AG04450 (cell line): ENCODE results near the gene LCE2B. TPM values are rescaled to one million over a fixed set of nuclear protein-coding genes. Genes with fewer than 3 reads are reported as not detected.
"Not testable (repeated sequence)": the region's sequence is repeated elsewhere in the genome, so short reads cannot be mapped to it uniquely, and the experiment has no call there.

ENCODE experiments used
- CTCF ChIA-PET: fragments of 300-600, 350-600 bp; formaldehyde crosslinking; extraction: SDS; loops from one replicate; lab custom pipeline; 2022; ENCODE audit warnings: antibody characterized with exemption, inconsistent platforms; lab: Charles Lee
- POLR2A ChIA-PET: fragments of 350-600 bp; formaldehyde crosslinking; extraction: SDS; loops from one replicate; lab custom pipeline; 2021; ENCODE audit warnings: antibody characterized with exemption, inconsistent platforms; lab: Yijun Ruan, JAX
- DNase-seq: peaks from one replicate; pipeline ENCODE4 v3.0.0-alpha.2; 2011; ENCODE audit warnings: low read depth, low spot score
- H3K27ac ChIP-seq: one replicate; pipeline ENCODE4 v1.5.1; 2012; ENCODE audit warnings: low read depth, low read length, control low read depth
- H3K27me3 ChIP-seq: one replicate; pipeline ENCODE4 v1.6.0; 2012; ENCODE audit warnings: low read length; ENCODE audit not compliant: control insufficient read depth, insufficient read depth
- H3K4me3 ChIP-seq: 2 replicates; pipeline ENCODE4 v1.5.1; 2011; ENCODE audit warnings: mild to moderate bottlenecking, low read depth, low read length, control low read depth
- H3K9me3 ChIP-seq: 2 replicates; pipeline ENCODE4 v1.5.1; 2012; ENCODE audit warnings: low read length; ENCODE audit not compliant: control insufficient read depth, insufficient read depth
- polyA plus RNA-seq: library from polyadenylated mRNA; depleted of rRNA; stranded (reverse); fragments of >200 nt; gene quantifications from 2 replicates; pipeline ENCODE4 v1.2.3, GENCODE V29; 2011
- TF ChIP-seq, protein P1 (sequence below): IDR thresholded peaks from 2 replicates; pipeline ENCODE4 v1.5.1; 2011; ENCODE audit warnings: low read depth, low read length, control low read depth, inconsistent platforms

Gene LCE2B
- polyA plus RNA-seq, 1 experiment: not detected

DNA sequence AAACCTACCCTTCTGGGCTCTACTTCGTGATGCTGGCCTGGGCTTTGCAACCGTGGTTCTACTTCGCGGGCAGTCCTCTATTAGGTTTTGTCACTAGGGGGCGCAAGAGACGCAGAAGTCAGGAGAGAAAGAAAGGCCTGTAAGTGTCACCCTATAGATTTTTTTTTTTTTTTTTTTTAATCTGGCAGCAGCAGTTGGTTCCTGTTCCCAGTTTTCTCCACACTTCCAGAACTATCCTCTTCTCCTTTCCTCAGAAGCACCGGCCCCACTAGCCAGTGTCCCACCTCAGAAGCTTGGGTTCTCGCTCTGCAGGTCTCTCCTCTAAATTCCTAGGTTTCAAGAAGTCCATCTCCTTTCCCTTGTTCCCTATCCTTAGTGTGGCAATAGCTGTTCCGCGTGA lies 31.8 kb upstream of the LCE2B start:
- Histone ChIP-seq H3K27me3 (no peaks in the 10 kb centered on the region), H3K27ac (no peak overlapping the region), H3K9me3 (no peaks in the 10 kb centered on the region), H3K4me3 (no peak overlapping the region)
- ChIA-PET CTCF (interaction anchor here (0.6 to 1.2 kb wide), 7 partner anchors 9 to 588 kb away, joined by 3 to 8 read pairs (median 4); partner anchors contain the start of gene LCE2D), POLR2A (no interaction called here)
- no peak for DNase-seq
- TF ChIP-seq, protein P1, sequence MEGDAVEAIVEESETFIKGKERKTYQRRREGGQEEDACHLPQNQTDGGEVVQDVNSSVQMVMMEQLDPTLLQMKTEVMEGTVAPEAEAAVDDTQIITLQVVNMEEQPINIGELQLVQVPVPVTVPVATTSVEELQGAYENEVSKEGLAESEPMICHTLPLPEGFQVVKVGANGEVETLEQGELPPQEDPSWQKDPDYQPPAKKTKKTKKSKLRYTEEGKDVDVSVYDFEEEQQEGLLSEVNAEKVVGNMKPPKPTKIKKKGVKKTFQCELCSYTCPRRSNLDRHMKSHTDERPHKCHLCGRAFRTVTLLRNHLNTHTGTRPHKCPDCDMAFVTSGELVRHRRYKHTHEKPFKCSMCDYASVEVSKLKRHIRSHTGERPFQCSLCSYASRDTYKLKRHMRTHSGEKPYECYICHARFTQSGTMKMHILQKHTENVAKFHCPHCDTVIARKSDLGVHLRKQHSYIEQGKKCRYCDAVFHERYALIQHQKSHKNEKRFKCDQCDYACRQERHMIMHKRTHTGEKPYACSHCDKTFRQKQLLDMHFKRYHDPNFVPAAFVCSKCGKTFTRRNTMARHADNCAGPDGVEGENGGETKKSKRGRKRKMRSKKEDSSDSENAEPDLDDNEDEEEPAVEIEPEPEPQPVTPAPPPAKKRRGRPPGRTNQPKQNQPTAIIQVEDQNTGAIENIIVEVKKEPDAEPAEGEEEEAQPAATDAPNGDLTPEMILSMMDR: peak; percentile 50

DNA sequence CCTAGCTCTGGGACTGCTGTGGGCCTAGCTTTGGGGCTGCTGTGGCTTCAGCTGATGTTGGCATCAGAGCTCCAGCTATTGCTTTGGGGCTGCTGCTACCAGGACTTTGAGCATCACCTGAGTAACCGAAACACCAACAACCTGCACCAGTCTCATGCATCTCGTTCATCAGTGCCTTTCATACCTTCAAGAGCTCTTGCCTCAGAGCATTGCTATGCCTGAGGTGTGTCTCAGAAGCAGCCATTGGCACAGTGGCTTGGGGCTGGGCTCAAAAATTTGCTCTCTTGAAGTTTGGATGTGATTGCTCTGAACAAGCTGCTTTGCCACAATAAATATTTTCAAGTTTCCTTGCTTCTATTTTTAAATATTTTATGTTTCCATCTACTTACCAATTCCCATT lies 29.5 kb upstream of the LCE2B start:
- POLR2A ChIA-PET: no interaction called here
- Histone ChIP-seq H3K27ac (no peak overlapping the region), H3K27me3 (no peaks in the 10 kb centered on the region), H3K4me3 (no peak overlapping the region), H3K9me3 (no peaks in the 10 kb centered on the region)
- CTCF ChIA-PET: no interaction called here
- no peak for DNase-seq
- TF ChIP-seq, protein P1: no peak

DNA sequence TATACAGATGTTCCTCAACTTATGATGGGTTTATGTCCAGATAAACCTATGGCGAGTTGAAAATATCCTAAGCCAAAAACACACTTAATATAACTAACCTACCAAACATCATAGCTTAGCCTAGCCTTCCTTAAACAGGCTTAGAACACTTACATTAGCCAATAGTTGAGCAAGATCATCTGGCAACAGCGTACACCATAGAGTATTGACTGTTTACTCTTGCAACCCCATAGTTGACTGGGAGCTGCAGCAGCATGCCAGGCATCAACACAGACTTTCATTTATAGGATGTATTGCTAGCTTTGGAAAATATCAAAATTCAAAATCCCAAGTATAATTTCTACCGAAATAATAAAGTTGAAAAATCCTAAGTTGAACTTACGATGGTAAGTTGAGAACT lies 28.2 kb upstream of the LCE2B start:
- ChIA-PET POLR2A (no interaction called here), CTCF (interaction anchor here (0.6 kb wide), 1 partner anchor 886 kb away, joined by 3 read pairs; no protein-coding TSS in a partner anchor)
- no peaks in the 10 kb centered on the region for H3K27me3 ChIP-seq
- H3K4me3 ChIP-seq: no peak overlapping the region
- no peak for DNase-seq
- no peak overlapping the region for H3K27ac ChIP-seq
- no peaks in the 10 kb centered on the region for H3K9me3 ChIP-seq
- TF ChIP-seq, protein P1: no peak

DNA sequence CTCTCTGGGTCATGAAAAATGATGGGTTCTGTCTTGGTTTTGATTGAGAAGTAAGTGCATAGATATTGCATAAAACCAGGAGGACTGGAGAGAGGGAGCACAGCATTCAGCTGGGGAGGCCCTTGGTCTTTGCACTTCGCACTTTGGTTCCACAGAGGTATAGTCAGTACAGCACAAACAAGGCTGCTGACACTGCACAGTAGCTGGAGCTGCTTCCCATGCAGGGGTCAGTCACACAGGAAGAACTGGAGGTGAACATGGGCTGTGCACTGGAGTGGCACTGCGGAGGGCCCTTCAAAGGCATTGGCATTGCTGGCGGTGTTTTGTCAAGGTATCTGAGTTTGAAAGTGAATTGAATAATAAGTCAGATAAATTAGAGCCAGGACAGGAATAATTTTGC lies 27.3 kb upstream of the LCE2B start:
- TF ChIP-seq, protein P1: no peak
- CTCF ChIA-PET: no interaction called here

DNA sequence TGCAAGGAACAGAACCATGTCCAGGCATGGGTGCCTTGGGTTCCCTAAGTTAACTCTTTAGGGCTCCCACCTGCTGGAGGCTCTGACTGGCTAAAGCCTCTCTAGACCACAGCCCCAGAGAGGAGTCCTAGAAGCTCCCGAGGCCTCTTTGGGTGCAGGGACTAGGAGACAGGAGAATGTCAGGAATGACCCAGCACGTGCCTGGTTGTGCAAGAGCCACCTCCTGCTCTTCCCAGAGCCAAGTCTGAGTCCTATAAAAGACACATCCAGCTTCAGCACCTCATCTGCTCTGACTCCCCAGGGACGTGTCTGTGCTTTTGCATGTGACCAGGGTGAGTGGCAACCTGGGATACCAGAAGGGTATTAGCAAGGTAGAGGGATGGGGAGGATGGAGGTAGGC lies 22.8 kb upstream of the LCE2B start, which contains the start of gene LCE2D:
Gene LCE2D (plus strand): TSS at position 283 of the 400 bp plus-strand sequence. CDS start 726 bp downstream, outside the sequence.
- no peak for DNase-seq
- ChIA-PET CTCF (interaction anchor here (0.5 kb wide), 1 partner anchor 9 kb away, joined by 4 read pairs; no protein-coding TSS in a partner anchor), POLR2A (no interaction called here)
- Histone ChIP-seq H3K27ac (no peak within 1 kb of the TSS), H3K27me3 (no peaks in the 10 kb centered on the region), H3K4me3 (no peak within 1 kb of the TSS), H3K9me3 (peaks cover 7% of the 10 kb centered on the region)
- TF ChIP-seq, protein P1: no peak

More for the DNA sequence above, 27.3 kb upstream of the LCE2B start:
- DNase-seq: no peak
- POLR2A ChIA-PET: no interaction called here
- Histone ChIP-seq H3K27me3 (no peaks in the 10 kb centered on the region), H3K27ac (no peak overlapping the region), H3K9me3 (no peaks in the 10 kb centered on the region), H3K4me3 (no peak overlapping the region)

DNA sequence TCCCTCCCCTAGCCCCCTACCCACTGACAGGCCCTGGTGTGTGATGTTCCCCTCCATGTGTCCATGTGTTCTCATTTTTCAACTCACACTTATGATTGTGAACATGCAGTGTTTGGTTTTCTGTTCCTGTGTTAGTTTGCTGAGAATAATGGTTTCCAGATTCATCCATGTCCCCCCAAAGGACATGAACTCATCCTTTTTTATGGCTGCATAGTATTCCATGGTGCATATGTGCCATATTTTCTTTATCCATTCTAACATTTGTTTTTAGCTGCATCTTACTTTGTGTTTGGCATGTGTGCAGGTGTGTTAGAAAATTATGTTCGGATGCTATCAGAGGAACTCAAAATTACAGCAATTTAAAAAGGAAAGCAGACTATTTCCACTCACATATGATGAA lies 19.8 kb upstream of the LCE2B start:
- CTCF ChIA-PET, H3K4me3 ChIP-seq, H3K9me3 ChIP-seq, H3K27me3 ChIP-seq, POLR2A ChIA-PET, H3K27ac ChIP-seq, DNase-seq: not testable (repeated sequence)
